Activated naive CD4-positive, alpha-beta T cell treated with anti-CD3 and anti-CD28 coated beads, Interleukin-2, amount 50 U/mL, for 72 hours (primary cell): ENCODE results near the gene RFX2. TPM values are rescaled to one million over a fixed set of nuclear protein-coding genes. Genes with fewer than 3 reads are reported as not detected.
"Not testable (repeated sequence)": the region's sequence is repeated elsewhere in the genome, so short reads cannot be mapped to it uniquely, and the experiment has no call there.

Experiments
- ATAC-seq, 2 donors: fragments of 150-1000 bp; cut with Tn5 transposase; 2 replicates each; pipeline ENCODE4 v1.10.0; 2021; ENCODE audit warnings: mild to moderate bottlenecking in 2 of 2, moderate library complexity in 2 of 2
- DNase-seq, 2 donors: peaks; one replicate each; pipeline ENCODE4 v3.0.0; 2021 to 2022; ENCODE audit warnings: low spot score in 2 of 2
- H3K27ac Mint-ChIP-seq, 2 donors: one replicate each; pipeline ENCODE4 v1.8.0; 2022; ENCODE audit warnings: mild to moderate bottlenecking in 2 of 2, mixed read lengths in 2 of 2
- H3K36me3 Mint-ChIP-seq, 2 donors: one replicate each; pipeline ENCODE4 v1.8.0; 2022; ENCODE audit warnings: mixed read lengths in 2 of 2
- H3K9me3 Mint-ChIP-seq, 2 donors: one replicate each; pipeline ENCODE4 v1.8.0; 2022; ENCODE audit warnings: mixed read lengths in 2 of 2
- total RNA-seq, 2 donors: library from RNA; stranded (reverse); gene quantifications; one replicate each; pipeline ENCODE4 v1.2.3, GENCODE V29; 2022

RFX2 gene
- total RNA-seq, 2 donors from 2014 or later: 11.2 to 13.8 TPM

DNA sequence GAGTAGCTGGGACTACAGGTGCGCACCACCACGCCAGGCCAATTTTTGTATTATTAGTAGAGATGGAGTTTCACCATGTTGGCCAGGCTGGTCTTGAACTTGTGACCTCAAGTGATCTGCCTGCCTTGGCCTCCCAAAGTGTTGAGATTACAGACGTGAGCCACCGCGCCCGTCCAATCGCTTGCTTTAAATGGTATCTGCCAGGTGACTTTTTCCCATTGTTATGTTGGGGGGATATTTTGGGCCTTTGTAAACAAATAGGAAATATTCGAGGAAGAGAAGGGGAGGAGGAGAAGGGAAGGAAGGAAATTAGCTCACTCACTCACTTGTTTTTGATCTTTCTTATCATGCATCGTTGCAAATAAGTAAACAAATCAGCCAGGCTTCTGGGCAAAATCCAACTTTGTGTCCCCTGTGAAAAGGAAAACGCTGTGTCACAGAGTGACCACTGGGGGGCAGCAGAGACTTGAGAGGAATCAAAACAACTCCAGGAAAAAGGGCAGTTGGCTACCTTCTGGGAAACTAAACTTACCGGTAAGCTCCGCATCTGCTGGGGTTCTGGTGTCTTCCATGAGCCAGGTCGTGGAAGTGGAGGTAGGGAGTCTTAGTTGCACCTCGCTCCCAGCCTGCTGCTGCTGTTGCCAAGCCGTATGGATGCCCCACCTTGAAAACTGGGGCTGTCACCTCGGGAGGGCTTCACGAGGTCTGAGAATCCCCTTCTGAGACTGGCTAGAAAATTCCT, 123.1 kb downstream of the RFX2 start:
- peak; percentile 58 to 74 for ATAC-seq
- peak overlapping the region in 1 of 2 donors; percentile 74 for H3K27ac Mint-ChIP-seq
- peak; percentile 70 to 71 for DNase-seq
- no peaks in the 10 kb centered on the region for H3K36me3 Mint-ChIP-seq
- no peaks in the 10 kb centered on the region for H3K9me3 Mint-ChIP-seq

DNA sequence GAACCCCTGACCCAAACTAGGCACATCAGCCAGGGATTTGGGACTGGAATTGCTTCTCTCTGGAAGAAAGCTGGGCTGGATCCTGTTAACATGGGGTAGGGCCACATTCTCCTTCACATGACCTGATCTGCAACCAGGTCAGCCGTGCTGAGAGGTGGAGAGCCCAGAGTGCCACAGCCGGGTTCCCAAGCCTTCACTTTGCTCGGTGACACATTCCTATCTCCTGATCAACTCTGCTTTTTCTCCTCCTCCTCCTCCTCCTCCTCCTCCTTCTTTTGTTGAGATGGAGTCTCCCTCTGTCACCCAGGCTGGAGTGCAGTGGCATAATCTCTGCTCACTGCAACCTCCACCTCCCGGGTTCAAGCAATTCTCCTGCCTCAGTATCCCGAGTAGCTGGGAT, 124.5 kb downstream of the RFX2 start:
- DNase-seq, H3K27ac Mint-ChIP-seq, H3K9me3 Mint-ChIP-seq, H3K36me3 Mint-ChIP-seq, ATAC-seq: not testable (repeated sequence)

DNA sequence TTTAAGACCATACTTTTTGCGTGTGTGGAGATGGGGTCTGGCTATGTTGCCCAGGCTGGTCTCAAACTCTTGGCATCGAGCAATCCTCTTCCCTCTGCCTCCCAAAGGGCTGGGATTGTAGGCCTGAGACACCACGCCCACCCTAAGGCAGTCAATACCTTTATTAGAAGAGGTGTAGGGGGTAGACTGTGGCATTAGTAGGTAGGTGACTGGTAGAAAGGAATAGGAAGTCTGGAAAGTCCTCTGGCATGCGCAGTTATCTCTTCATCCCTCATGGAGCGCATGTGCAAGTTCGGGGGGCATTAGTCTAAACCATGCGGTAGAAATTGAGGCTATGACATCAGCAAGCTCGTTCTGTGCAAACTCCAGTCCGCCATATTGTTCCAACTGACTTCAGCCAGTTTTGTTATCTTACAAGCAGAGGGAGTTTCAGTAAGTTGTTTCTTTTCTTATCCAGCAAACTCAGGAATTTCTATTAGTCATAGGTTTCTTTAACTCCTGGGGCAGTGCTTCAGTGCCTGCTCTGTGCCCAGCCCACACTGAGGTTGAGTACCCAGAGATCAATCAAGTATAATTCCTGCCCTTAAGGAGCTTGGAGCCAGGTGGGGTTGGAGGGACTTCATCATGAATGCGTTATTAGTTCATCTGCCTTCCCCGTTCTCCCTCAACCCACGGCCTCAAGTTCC, 125.1 kb downstream of the RFX2 start:
- Mint-ChIP-seq H3K27ac (no peak overlapping the region), H3K36me3 (peaks cover 0 to 3% of the 10 kb centered on the region in 2 donors), H3K9me3 (no peaks in the 10 kb centered on the region)
- DNase-seq: no peak
- peak in 1 of 2 donors; percentile 30 for ATAC-seq

DNA sequence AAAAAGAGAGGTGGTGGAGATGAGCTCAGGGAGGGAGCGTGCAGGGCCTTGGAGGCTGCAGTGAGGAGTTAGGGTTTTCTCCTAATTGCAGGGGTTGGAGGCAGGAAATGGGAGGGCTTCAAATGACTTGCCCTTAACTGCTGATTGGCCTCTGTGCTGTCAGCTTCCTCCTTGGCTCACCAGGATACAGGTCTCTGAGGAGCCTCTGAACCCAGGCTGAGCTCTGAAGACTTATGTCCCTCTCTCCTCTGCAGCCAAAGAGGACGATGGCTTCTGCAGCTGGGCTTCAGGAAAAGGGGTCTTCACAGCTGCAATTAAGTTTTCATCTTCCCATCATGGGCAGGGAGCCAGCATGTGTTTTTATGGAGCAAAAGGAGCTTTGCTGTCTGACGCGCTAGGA, 125.7 kb downstream of the RFX2 start:
- H3K36me3 Mint-ChIP-seq: peaks cover 0 to 8% of the 10 kb centered on the region in 2 donors
- ATAC-seq: no peak
- no peak for DNase-seq
- H3K27ac Mint-ChIP-seq: no peak overlapping the region
- H3K9me3 Mint-ChIP-seq: no peaks in the 10 kb centered on the region

DNA sequence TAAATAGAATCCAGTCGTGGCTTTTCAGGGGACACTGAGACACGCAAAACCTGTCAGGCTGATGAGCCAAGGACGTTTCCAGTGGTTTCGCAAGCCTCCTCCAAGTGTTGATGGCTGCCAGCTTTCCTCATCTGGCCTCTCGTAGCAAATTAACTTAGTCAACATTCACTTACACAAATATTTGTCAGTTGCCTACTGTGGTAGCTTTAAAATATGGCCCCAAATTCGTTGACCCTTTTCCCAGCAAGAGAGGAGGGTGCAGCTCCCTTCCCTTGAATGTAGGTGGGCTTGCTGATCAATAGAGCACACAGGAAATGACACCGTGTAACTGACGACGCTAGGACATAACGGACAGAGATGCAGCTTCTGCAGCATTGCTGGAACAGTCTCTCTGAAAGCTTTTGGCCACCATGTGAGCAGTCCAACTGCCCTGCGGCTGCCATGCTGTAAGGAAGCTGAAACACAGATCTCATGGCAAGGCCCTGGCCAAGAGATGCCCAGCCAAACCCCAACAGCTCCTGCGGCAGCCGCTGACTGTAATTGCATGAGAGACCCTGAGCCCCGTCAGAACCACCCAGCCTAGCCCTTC, 126.8 kb downstream of the RFX2 start:
- Mint-ChIP-seq H3K27ac (no peak overlapping the region), H3K36me3 (peaks cover 6 to 14% of the 10 kb centered on the region in 2 donors), H3K9me3 (no peaks in the 10 kb centered on the region)
- ATAC-seq (no peak), DNase-seq (no peak)

DNA sequence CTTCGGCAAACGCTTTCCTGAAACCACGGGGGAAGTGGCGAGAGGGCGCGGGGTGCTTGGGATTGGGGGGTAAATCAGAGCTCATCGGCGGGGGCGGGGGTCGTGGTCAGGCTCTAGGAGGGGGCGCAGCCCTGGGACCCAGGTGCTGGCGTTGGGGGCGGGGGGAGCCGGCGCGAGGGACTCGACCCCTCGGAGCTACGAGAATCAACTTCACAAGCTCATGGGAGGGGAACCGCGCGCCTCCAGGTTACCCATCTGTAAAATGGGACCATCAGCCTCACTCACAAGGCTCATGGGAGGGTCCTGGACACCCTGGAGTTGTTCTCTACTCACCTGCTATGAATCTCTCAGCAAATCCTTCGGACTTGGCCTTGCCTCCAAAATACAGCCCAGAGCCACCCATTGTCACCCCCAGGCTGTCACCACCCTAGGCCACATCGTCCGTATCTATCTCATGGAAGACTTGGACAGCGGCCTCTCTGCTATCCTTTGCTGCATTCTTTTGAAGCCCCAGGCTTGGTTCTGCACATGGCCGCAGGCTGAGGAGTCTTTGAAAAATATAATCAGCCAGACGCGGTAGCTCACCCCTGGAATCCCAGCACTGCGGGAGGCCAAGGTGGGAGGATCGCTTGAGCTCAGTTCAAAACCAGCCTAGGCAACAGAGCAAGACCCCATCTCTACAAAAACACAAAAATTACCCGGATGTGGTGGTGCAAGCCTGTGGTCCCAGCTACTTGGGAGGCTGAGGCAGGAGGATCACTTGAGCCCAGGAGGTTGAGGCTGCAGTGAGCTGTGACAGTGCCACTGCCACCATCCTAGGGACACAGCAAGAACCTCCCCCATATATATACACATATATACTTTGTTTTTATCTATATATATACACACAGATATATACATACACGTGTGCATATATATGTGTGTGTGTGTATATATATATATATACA, 131.4 kb downstream of the RFX2 start:
- H3K27ac Mint-ChIP-seq: peak overlapping the region; percentile 95 to 97
- ATAC-seq (no peak), DNase-seq (no peak)
- peaks cover 32 to 41% of the 10 kb centered on the region in 2 donors for H3K36me3 Mint-ChIP-seq
- H3K9me3 Mint-ChIP-seq: no peaks in the 10 kb centered on the region

DNA sequence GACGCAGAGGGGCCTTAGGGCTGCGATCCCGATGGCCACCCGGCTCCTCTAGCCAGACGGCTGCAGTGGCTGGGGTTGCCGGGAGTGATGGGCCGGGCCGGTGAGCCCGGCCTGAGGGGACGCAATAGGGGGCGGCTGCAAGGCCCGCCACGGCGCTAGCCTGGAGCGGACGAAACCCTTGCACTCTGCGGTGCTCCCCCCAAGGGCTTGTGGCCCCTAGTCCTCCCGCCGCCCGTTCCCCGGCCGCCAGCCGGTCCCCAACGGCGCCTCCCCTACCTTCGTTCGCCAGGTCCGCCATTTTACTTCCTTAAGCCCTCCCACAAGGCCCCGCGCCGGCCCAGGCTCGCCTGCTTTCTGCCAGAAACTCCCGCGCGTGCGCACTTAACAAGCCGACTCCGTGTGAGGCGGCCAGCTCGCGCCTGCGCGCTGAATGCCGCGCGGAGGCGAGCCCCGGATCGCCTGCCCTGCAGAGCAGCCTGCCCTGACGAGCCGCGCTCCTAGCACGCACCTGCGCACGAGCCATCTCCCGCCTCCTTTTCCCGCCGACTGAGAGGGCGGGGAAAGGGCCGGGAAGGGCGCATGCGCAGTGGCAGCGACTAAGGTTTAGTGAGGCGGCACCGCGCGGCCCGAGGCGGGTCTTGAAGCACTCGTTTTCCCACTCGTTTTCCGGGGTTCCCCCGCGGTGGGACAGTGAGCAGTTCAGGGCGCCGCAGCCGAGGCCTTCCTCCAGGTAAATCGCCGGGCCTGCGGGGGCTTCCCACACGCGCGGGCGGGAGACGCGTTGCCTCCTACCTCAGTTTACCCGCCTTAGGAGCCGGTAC, 132.3 kb downstream of the RFX2 start, which contains the start of gene RANBP3:
Gene RANBP3, minus strand, starts transcription at position 356 of the 821 bp plus-strand sequence. Its CDS starts 58 bp downstream, at position 298.
- Mint-ChIP-seq H3K27ac (peak within 1 kb of the TSS; percentile 95 to 100), H3K36me3 (peaks cover 32 to 41% of the 10 kb centered on the region in 2 donors), H3K9me3 (no peaks in the 10 kb centered on the region)
- DNase-seq (peak; percentile 97 to 100), ATAC-seq (peak; percentile 89 to 93)

DNA sequence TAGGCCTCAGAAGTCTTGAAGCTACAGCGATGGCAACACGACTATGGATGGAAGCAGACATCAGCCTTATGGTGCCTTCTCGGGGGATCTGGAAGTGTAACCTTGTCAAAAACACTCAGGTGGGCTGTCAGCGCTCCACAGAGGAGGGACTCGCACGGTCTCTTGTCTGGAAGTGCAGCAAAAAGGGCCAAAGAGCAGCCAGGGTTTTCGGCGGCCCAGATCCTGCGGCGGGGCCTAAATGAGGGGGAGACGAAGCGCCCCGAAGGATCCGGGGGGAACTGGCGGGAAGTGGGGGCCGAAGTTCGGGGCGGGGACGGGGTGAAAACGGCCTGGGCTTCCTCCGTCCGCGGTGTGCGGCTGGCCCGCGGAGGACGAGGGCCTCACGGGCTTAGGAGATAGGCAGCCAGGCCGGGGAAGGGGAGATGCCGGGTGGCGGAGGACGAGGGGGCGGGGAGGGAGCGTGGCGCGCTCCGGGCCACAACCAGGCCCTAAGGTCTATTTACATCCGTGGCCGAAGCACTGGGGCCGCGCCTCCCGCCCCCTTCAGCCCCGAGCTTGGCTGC, 133.0 kb downstream of the RFX2 start:
- peaks cover 38 to 46% of the 10 kb centered on the region in 2 donors for H3K36me3 Mint-ChIP-seq
- no peak for DNase-seq
- ATAC-seq: peak in 1 of 2 donors; percentile 4
- H3K9me3 Mint-ChIP-seq: no peaks in the 10 kb centered on the region
- peak overlapping the region; percentile 95 to 100 for H3K27ac Mint-ChIP-seq

DNA sequence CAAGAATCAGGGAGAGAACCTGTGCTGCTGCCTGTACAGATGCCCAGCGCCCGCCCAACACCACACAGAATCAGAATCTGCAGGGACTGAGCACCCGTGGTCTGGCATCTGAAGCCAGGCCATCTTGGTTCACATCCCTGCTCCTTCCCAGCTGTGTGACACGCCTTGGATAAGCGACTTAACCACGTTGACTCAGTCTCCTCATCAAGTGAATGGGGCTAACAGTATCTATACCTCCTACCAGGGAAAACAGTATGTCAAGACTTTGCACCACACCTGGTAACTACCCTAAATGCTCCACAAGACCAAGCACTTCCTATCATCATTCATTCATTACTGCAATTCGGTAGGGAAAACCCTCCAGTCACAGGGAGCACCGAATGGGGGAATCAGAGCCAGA, 133.5 kb downstream of the RFX2 start:
- H3K9me3 Mint-ChIP-seq: no peaks in the 10 kb centered on the region
- peak overlapping the region; percentile 95 to 100 for H3K27ac Mint-ChIP-seq
- ATAC-seq (no peak), DNase-seq (no peak)
- peaks cover 40 to 50% of the 10 kb centered on the region in 2 donors for H3K36me3 Mint-ChIP-seq

DNA sequence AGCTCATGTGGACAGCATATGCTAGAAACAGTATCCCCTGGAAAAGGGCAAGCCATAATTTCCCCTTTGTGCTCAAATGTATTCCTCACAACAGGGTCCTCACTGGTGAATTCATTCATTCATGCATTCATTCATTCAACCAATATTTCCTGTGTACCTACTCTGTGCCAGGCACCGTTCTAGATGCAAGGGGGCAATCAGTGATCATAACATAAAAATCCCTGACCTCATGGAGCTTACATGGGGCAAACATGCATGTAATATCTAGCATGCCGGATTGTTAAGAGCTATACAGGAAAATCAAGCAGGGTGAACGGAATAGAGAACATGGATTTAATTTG, 134.9 kb downstream of the RFX2 start:
- DNase-seq: no peak
- Mint-ChIP-seq H3K27ac (peak overlapping the region; percentile 72 to 95), H3K36me3 (peaks cover 40 to 48% of the 10 kb centered on the region in 2 donors), H3K9me3 (no peaks in the 10 kb centered on the region)
- ATAC-seq: no peak

DNA sequence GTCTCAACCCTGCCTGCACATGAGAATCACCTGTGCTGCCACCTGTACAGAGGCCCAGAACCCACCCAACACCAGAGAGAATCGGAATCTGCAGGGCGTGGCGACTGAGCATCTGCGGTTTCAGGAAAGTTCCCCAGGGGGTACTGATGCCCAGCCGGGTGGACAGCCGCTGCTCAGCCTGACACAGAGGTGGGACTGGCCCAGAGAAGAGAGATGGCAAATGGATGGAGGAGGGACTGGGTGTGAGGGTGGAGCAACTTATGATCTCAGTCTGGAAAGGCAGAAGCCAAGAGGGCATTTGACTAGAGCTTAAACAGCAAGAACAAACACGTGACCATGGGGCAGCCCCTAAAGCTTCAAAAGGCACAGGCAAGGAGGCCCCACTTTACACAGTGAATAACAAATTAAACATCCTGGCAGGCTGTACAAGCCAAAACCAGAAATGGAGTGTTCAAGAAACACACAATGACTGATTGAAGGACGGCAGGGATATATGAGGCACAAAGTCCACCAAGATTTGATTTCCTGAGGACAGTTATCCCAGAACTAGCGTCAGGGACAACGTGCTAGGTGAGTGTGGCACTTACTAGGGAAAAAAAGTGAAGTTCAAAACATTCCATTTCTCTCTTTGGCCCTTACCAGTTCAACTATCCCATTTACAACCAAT, 135.4 kb downstream of the RFX2 start:
- DNase-seq: peak in 1 of 2 donors; percentile 27
- Mint-ChIP-seq H3K27ac (peak overlapping the region; percentile 93 to 95), H3K9me3 (no peaks in the 10 kb centered on the region), H3K36me3 (peaks cover 40 to 43% of the 10 kb centered on the region in 2 donors)
- peak; percentile 36 to 42 for ATAC-seq

DNA sequence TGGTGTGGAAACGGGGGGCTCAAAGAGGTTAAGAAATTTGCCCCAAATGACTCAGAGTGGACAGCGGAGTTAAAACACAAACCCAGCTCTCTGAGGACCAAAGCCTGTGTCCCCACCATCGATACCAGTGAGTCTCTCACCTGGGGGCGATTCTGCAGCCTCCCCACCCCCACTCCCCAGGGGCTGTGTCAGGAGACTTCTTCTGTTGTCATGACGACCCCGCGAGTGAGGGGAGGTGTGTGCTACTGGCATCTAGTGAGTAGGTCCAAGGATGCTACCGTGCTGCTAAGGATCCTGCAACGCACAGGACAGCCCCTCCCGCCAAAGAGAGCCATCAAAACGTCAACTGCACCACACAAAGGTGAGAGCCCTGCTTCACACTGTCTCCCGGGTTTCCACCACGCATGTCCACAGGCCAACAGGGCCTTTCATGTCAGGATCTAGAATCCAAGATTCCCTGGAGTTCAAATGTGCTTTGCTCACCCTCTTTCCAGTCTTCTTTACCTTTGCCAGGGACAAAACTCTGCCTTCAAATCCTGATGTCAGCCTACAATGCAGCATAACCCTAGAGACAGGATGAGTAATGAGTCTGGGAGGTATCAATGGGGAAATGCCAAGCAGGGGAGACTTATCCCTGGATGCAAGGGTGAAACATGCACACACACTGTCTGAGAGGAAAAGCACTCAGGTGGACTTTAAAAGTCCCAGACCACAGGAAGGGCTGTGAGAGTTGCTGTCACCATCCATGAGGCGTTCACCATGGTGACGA, 136.2 kb downstream of the RFX2 start:
- DNase-seq: no peak
- Mint-ChIP-seq H3K36me3 (peaks cover 38 to 40% of the 10 kb centered on the region in 2 donors), H3K9me3 (no peaks in the 10 kb centered on the region), H3K27ac (peak overlapping the region; percentile 93 to 95)
- ATAC-seq: no peak

DNA sequence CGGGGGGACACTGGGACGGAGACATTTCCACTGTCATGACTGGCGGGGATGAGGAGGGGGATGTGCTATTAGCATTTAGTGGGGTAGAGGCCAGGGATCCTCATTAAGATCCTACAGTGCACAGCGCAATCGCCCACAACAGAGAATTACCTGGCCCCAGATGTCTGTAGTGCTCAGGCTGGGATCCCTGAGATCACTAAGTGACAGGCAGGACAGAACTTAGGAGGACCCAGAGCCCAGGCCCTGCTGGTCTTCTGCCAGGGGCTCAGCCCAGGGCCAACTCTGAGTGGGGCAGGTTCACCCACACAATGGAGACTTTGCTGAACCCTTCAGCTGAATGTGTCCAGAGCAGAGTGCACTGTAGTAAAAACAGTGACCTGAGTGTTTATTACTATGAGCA, 136.9 kb downstream of the RFX2 start:
- H3K36me3 Mint-ChIP-seq: peaks cover 33 to 34% of the 10 kb centered on the region in 2 donors

DNA sequence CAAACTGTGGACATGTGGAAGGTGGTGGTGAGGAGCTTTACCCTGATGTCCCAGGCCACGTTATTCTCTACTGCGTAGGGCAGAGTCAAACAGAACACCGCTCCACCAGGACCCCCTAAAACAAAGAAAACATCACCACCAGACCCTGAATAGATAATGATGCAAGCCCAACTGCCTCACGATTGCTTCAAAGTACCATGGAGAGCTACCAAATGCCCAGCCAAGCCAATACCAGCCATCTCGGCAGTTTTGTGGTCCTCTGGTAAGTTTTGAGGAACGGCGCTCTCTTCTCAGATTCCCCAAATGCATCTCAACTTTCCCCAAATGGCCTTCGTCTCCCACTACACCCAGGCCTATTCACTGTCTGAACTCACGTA, 138.0 kb downstream of the RFX2 start:
- H3K27ac Mint-ChIP-seq: peak overlapping the region in 1 of 2 donors; percentile 39
- DNase-seq (no peak), ATAC-seq (no peak)
- H3K9me3 Mint-ChIP-seq: no peaks in the 10 kb centered on the region
- peaks cover 26 to 30% of the 10 kb centered on the region in 2 donors for H3K36me3 Mint-ChIP-seq

More for the DNA sequence above, 136.9 kb downstream of the RFX2 start:
- ATAC-seq (no peak), DNase-seq (no peak)
- H3K27ac Mint-ChIP-seq: no peak overlapping the region
- H3K9me3 Mint-ChIP-seq: no peaks in the 10 kb centered on the region
